OCI-LY7 (cell line): ENCODE data around the gene TAS1R2. TPM values are rescaled to one million over a fixed set of nuclear protein-coding genes. Genes with fewer than 3 reads are reported as not detected.

ENCODE experiments used
- BruUV-seq: library from RNA; stranded (reverse); fragments of 400-500 nt; replicated peaks from 2 replicates; lab custom pipeline; 2021; lab: Mats Ljungman, UMichigan
- CTCF ChIA-PET: fragments of 300-600 bp; sonication (Branson Sonifier 250); formaldehyde crosslinking; loops from one replicate; lab custom pipeline; 2022; ENCODE audit warnings: antibody characterized with exemption; ENCODE audit not compliant: unreplicated experiment; lab: Charles Lee
- POLR2A ChIA-PET: fragments of 300-600 bp; sonication (Branson Sonifier 250); formaldehyde crosslinking; loops from one replicate; lab custom pipeline; 2022; ENCODE audit warnings: antibody characterized with exemption; lab: Charles Lee
- DNase-seq: peaks from one replicate; pipeline ENCODE4 v3.0.0-alpha.2; 2015; ENCODE audit warnings: low spot score
- H2AFZ ChIP-seq: fragments of 200-600 bp; sonication (generic), shearing (Covaris generic); 2 replicates; pipeline ENCODE4 v1.6.1; 2014; ENCODE audit warnings: mild to moderate bottlenecking, antibody characterized with exemption, low read length, moderate library complexity
- H3K27ac ChIP-seq: fragments of 200-600 bp; sonication (generic); 2 replicates; pipeline ENCODE4 v1.5.1; 2014; ENCODE audit warnings: mixed run types, low read depth, mild to moderate bottlenecking, moderate library complexity, low read length, inconsistent platforms; ENCODE audit not compliant: poor library complexity, severe bottlenecking
- H3K36me3 ChIP-seq: fragments of 200-600 bp; sonication (generic); 2 replicates; pipeline ENCODE4 v1.6.1; 2014; ENCODE audit warnings: mild to moderate bottlenecking, antibody characterized with exemption, low read length, moderate library complexity, mixed read lengths; ENCODE audit not compliant: insufficient read depth
- H3K4me1 ChIP-seq: fragments of 200-600 bp; sonication (generic); 2 replicates; pipeline ENCODE4 v1.5.1; 2014; ENCODE audit warnings: mild to moderate bottlenecking, low read length; ENCODE audit not compliant: insufficient read depth, poor library complexity, severe bottlenecking
- H3K4me2 ChIP-seq: fragments of 200-600 bp; sonication (generic); 2 replicates; pipeline ENCODE4 v1.6.1; 2014; ENCODE audit warnings: mild to moderate bottlenecking, low read length
- H3K4me3 ChIP-seq: fragments of 200-600 bp; sonication (generic); 2 replicates; pipeline ENCODE4 v1.5.1; 2014; ENCODE audit warnings: mild to moderate bottlenecking, low read depth, low read length; ENCODE audit not compliant: poor library complexity, severe bottlenecking
- H3K79me2 ChIP-seq: fragments of 200-600 bp; sonication (generic); 2 replicates; pipeline ENCODE4 v1.6.1; 2016; ENCODE audit warnings: low read depth, mild to moderate bottlenecking, low read length, moderate library complexity, mixed read lengths; ENCODE audit not compliant: insufficient read depth
- H3K9me2 ChIP-seq: fragments of 200-600 bp; sonication (generic); 2 replicates; pipeline ENCODE4 v1.6.1; 2016; ENCODE audit warnings: mild to moderate bottlenecking, low read length, mixed read lengths; ENCODE audit not compliant: insufficient read depth
- H3K9me3 ChIP-seq: fragments of 200-600 bp; sonication (generic); 2 replicates; pipeline ENCODE4 v1.6.1; 2014; ENCODE audit warnings: mild to moderate bottlenecking, mixed run types, low read length, mixed read lengths
- H4K20me1 ChIP-seq: fragments of 200-600 bp; sonication (generic); 2 replicates; pipeline ENCODE4 v1.6.1; 2014; ENCODE audit warnings: mild to moderate bottlenecking, antibody characterized with exemption, low read length, moderate library complexity, mixed read lengths; ENCODE audit not compliant: insufficient read depth
- EZH2phosphoT487 ChIP-seq: fragments of 200-600 bp; sonication (generic); IDR thresholded peaks from 2 replicates; pipeline ENCODE4 v1.6.1; 2018; ENCODE audit warnings: low read depth, borderline replicate concordance, mild to moderate bottlenecking, mixed run types, antibody characterized with exemption, low read length, moderate library complexity, mixed read lengths
- intact Hi-C: fragments of 100-400 bp; cut with micrococcal nuclease; formaldehyde crosslinking; loops from one replicate; pipeline ENCODE4 v1.10.0; 2022; ENCODE audit not compliant: unreplicated experiment
- total RNA-seq, 2 experiments: library from RNA; depleted of rRNA in 1 of 2; stranded (reverse); fragments of >200 nt in 1 of 2; shearing (Covaris generic) in 1 of 2; gene quantifications; 2 replicates each; pipeline ENCODE4 v1.2.3, GENCODE V29; 2014 to 2022
- TF ChIP-seq, protein P1 (sequence below): fragments of 200-600 bp; sonication (generic); conservative IDR thresholded peaks from 2 replicates; pipeline ENCODE4 v1.5.1; 2014; ENCODE audit warnings: mild to moderate bottlenecking, antibody characterized with exemption, low read length, moderate library complexity, mixed read lengths

TAS1R2 gene
- total RNA-seq, 2 experiments from 2014 or later: not detected

DNA sequence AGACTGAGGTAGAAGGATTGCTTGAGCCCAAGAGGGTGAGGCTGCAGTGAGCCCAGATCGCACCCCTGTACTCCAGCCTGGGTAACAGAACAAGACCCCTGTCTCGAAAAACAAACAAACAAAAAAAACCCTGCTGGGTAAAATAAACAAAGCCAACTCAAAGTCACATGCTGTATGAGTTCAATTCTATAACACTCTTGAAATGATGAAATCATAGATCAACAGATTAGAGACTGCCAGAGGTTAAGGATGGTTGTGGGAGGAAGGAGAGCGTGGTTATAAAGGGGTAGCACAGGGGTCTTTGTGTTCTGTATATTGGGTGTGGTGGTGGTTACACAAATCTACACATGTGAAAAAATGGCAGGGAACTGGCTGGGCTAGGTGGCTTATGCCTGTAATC, 62.5 kb downstream of the TAS1R2 start:
- TF ChIP-seq, protein P1, sequence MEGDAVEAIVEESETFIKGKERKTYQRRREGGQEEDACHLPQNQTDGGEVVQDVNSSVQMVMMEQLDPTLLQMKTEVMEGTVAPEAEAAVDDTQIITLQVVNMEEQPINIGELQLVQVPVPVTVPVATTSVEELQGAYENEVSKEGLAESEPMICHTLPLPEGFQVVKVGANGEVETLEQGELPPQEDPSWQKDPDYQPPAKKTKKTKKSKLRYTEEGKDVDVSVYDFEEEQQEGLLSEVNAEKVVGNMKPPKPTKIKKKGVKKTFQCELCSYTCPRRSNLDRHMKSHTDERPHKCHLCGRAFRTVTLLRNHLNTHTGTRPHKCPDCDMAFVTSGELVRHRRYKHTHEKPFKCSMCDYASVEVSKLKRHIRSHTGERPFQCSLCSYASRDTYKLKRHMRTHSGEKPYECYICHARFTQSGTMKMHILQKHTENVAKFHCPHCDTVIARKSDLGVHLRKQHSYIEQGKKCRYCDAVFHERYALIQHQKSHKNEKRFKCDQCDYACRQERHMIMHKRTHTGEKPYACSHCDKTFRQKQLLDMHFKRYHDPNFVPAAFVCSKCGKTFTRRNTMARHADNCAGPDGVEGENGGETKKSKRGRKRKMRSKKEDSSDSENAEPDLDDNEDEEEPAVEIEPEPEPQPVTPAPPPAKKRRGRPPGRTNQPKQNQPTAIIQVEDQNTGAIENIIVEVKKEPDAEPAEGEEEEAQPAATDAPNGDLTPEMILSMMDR: no peak
- TF ChIP-seq EZH2phosphoT487: no peak
- Histone ChIP-seq H3K79me2 (no peaks in the 10 kb centered on the region), H3K4me2 (no peak overlapping the region), H3K4me1 (no peaks in the 10 kb centered on the region), H3K27ac (no peak overlapping the region), H3K4me3 (no peak overlapping the region), H3K9me3 (no peaks in the 10 kb centered on the region), H4K20me1 (no peaks in the 10 kb centered on the region), H3K36me3 (no peaks in the 10 kb centered on the region), H2AFZ (no peak overlapping the region), H3K9me2 (no peaks in the 10 kb centered on the region)
- intact Hi-C loops: no loop called here
- no peak for DNase-seq
- ChIA-PET CTCF (no interaction called here), POLR2A (no interaction called here)
- no TSS peak for BruUV-seq

DNA sequence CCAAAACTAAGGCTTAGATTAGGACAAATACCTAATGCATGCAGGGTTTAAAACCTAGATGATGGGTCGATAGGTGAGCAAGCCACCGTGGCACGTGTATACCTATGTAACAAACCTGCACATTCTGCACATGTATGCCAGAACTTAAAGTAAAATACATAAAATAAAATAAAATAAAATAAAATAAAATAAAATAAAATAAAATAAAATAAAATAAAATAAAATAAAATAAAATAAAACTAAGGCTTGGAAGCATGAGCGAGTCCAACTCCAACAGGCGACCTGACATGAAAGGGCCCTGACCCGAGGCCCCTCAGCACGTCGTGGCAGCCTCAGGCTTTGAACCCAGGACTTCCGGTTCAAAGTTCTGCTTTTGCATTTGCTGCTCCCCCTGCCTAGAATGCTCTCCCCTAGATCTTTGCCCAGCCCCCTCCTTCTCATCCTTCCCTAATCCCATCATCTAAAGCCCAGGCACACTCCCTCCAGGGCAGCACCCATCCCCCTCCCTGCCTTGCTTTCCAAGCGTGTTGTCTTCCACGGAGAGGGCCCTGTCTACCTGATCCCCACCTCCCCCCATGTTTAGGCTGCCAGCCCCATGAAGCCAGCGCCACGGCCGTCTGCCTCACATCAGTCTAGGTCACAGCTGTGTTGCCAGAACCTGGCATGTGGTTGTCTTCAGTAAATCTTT, 64.3 kb downstream of the TAS1R2 start:
- Histone ChIP-seq H4K20me1 (no peaks in the 10 kb centered on the region), H3K4me3 (no peak overlapping the region), H3K4me2 (no peak overlapping the region), H3K9me3 (no peaks in the 10 kb centered on the region), H3K4me1 (no peaks in the 10 kb centered on the region), H3K27ac (no peak overlapping the region), H3K9me2 (no peaks in the 10 kb centered on the region), H2AFZ (no peak overlapping the region), H3K79me2 (no peaks in the 10 kb centered on the region), H3K36me3 (no peaks in the 10 kb centered on the region)
- no peak for DNase-seq
- no peak for TF ChIP-seq EZH2phosphoT487
- TF ChIP-seq, protein P1: no peak
- ChIA-PET POLR2A (no interaction called here), CTCF (interaction anchor here (0.6 kb wide), 1 partner anchor 111 kb away, joined by 3 read pairs; no protein-coding TSS in a partner anchor)
- no TSS peak for BruUV-seq
- intact Hi-C loops: no loop called here

DNA sequence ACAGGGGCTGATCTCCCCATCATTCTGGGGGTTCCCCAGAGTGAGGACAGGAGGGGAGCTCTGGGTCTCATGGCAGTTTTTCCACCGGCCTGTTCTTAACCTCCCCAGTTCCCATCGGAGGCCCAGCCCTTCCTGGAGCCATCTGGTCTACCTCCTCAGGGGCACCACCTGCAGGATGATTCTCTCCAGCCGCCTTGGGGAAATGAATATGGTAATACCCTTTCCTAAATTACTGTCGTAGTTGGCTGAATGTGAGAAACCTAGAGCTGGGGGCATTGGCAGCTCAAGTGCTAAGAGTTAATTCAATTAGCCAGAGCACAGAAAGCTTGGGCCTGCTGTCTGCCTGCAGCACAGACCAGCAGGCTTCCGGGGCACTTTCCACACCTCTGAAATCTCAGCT, 64.9 kb downstream of the TAS1R2 start:
- no peaks in the 10 kb centered on the region for H3K9me3 ChIP-seq
- ChIA-PET POLR2A (no interaction called here), CTCF (interaction anchor here (0.6 kb wide), 1 partner anchor 110 kb away, joined by 3 read pairs; no protein-coding TSS in a partner anchor)
- no peaks in the 10 kb centered on the region for H4K20me1 ChIP-seq
- H3K4me1 ChIP-seq: no peaks in the 10 kb centered on the region
- H3K27ac ChIP-seq: no peak overlapping the region
- no TSS peak for BruUV-seq
- no peak overlapping the region for H2AFZ ChIP-seq
- TF ChIP-seq, protein P1: 0 out of 2 replicates have a peak, but pooled peaks have one; percentile 31
- TF ChIP-seq EZH2phosphoT487: no peak
- DNase-seq: no peak
- H3K36me3 ChIP-seq: no peaks in the 10 kb centered on the region
- no peaks in the 10 kb centered on the region for H3K9me2 ChIP-seq
- intact Hi-C loops: no loop called here
- H3K79me2 ChIP-seq: no peaks in the 10 kb centered on the region
- no peak overlapping the region for H3K4me2 ChIP-seq
- no peak overlapping the region for H3K4me3 ChIP-seq
